Heart left ventricle (tissue), 16 donors: ENCODE data around the gene ST3GAL4. TPM values are rescaled to one million over a fixed set of nuclear protein-coding genes. Genes with fewer than 3 reads are reported as not detected.
A peak's percentile ranks its signal among the peaks of the same experiment; 100 is the strongest.

ENCODE experiments used
- ATAC-seq, 4 donors: fragments of 200-7000 bp; cut with Tn5 transposase; one replicate each; pipeline ENCODE4 v1.9.1; 2020 to 2022; ENCODE audit warnings: moderate library complexity in 4 of 4, mild to moderate bottlenecking in 3 of 4, moderate number of reproducible peaks in 1 of 4
- DNase-seq, 5 donors: peaks; one replicate each; pipeline ENCODE4 v3.0.0-alpha.2; 2020
- H3K27ac ChIP-seq, 12 donors: fragments of 200-600 bp; sonication (generic) in 4 of 12; one replicate each; pipeline versions ENCODE4 v1.5.0 to v1.8.0; 2016 to 2022; ENCODE audit warnings: mild to moderate bottlenecking in 2 of 12
- H3K27me3 ChIP-seq, 9 donors: fragments of 200-600 bp; sonication (generic) in 2 of 9; one replicate each; pipeline versions ENCODE4 v1.5.1 to v1.8.0; 2016 to 2022; ENCODE audit warnings: mild to moderate bottlenecking in 3 of 9
- H3K36me3 ChIP-seq, 9 donors: fragments of 200-600 bp; sonication (generic) in 2 of 9; one replicate each; pipeline versions ENCODE4 v1.5.0 to v1.8.0; 2018 to 2022; ENCODE audit warnings: mild to moderate bottlenecking in 2 of 9
- H3K4me1 ChIP-seq, 12 donors: fragments of 200-600 bp; sonication (generic) in 4 of 12; one replicate each; pipeline versions ENCODE4 v1.5.0 to v1.8.0; 2016 to 2022; ENCODE audit warnings: mild to moderate bottlenecking in 3 of 12
- H3K4me3 ChIP-seq, 12 donors: fragments of 200-600 bp; sonication (generic) in 4 of 12; one replicate each; pipeline versions ENCODE4 v1.5.0 to v1.8.0; 2017 to 2022; ENCODE audit warnings: mild to moderate bottlenecking in 9 of 12, moderate library complexity in 4 of 12
- H3K9me3 ChIP-seq, 12 donors: fragments of 200-600 bp; sonication (generic) in 4 of 12; one replicate each; pipeline versions ENCODE4 v1.5.0 to v1.8.0; 2016 to 2022; ENCODE audit warnings: mild to moderate bottlenecking in 1 of 12
- CTCF ChIP-seq, 12 donors: fragments of 200-600 bp; sonication (generic) in 4 of 12; IDR thresholded peaks; one replicate each; pipeline versions ENCODE4 v1.5.0 to v1.8.0; 2018 to 2022; ENCODE audit warnings: antibody characterized with exemption in 12 of 12, mild to moderate bottlenecking in 5 of 12
- POLR2A ChIP-seq, 2 donors: fragments of 450-650 bp; IDR thresholded peaks; one replicate each; pipeline ENCODE4 v1.6.1; 2017; ENCODE audit warnings: antibody characterized with exemption in 2 of 2, mild to moderate bottlenecking in 2 of 2, moderate library complexity in 2 of 2
- WGBS, 4 donors: extraction: QIAGEN DNeasy Blood & Tissue Kit in 2 of 4; methylation state at CpG; one replicate each; pipeline versions ENCODE4 v1.1.5 to v1.1.7; 2013 to 2018; 5-methylcytosine and 5-hydroxymethylcytosine counted together
- intact Hi-C, 10 donors: fragments of 100-400 bp; cut with DNase I; formaldehyde crosslinking; loops; one replicate each; pipeline versions ENCODE4 v1.11.1 to v1.14.2; 2022
- polyA plus RNA-seq, 2 donors: library from polyadenylated mRNA; stranded (reverse); fragments of 200-250 nt; gene quantifications; one replicate each; pipeline ENCODE4 v1.2.3, GENCODE V29; 2013
- total RNA-seq, 9 donors: library from RNA; depleted of rRNA in 2 of 9; stranded (reverse); fragments of >200 nt in 2 of 9; fragmentation: NEBNext Ultra II Directional in 3 of 9; extraction: Animal tissue kit (Norgen Biotek cat#: 25700) in 3 of 9; gene quantifications; one replicate each; pipeline versions ENCODE4 v1.1.0 to v1.2.4, GENCODE V29; 2016 to 2023
- donor health status: ischemic (EF 13 %, LVEDD 7.1; RV severe dilation, severe dysfunction).
- donor health status: healthy with polysubstance abuse.
- donor health status: DM: no; HTN: yes; CAD: no.
- donor health status: DM: no; HTN: no; CAD: no.
- donor health status: ischemic (EF 25% LVEDD 6.9; RV normal size, moderate dysfunction).
- donor health status: ischemic (EF 25% LVEDD 5.7; RV mildly dilated, moderate dysfunction).
- donor health status: healthy.
- donor health status: DM: yes; HTN: yes; CAD: no.
- donor health status: ischemic (EF 35%, LVEDD 5.7; RV mildly dilated, moderate dysfunction).
- donor health status: nonischemic (EF 11% LVEDD 7.7; RV severe dilation, severe dysfunction).
- donor health status: DM: yes; HTN: yes; CAD: no.
- donor health status: PGD.
- donor health status: ischemic (EF 29% LVEDD 5.4; RV normal size, mild dysfunction).
- donor health status: nonischemic (EF 23%, LVEDD 6.1; RV moderate dilation, normal function).

Gene ST3GAL4
- total and polyA plus RNA-seq, 11 donors = 30.6 to 168 (median 66.1) TPM

- peak overlapping the region in 7 of 12 donors; percentile 6 to 44 (median 17) for H3K4me3 ChIP-seq
- ATAC-seq (peak; percentile 86 to 93 (median 92)), DNase-seq (peak; percentile 79 to 88 (median 83))
- TF ChIP-seq CTCF (IDR thresholded peaks at IDR 0.05) (peak in 1 of 12 donors; percentile 12), POLR2A (IDR thresholded peaks at IDR 0.05) (no peak)
- H3K27me3 ChIP-seq = no peaks in the 10 kb centered on the region
- H3K9me3 ChIP-seq = no peaks in the 10 kb centered on the region
- H3K27ac ChIP-seq = peak overlapping the region; percentile 73 to 93 (median 82)
- intact Hi-C loops = loop anchor here in 9 of 10 donors (5.0 to 10.0 kb wide), 9 partner anchors 39 to 1027 kb away; partner anchors contain the start of gene ST3GAL4 (in 4 of the 9)
- H3K4me1 ChIP-seq = peaks cover 7 to 45% (median 27%) of the 10 kb centered on the region in 12 donors
- H3K36me3 ChIP-seq = peaks cover 0 to 16% (median 4%) of the 10 kb centered on the region in 9 donors
- WGBS, 4 donors = 29 to 63% (median 31%) methylated on average over 9 to 14 of the region's 14 CpGs
Measured at GRCh38 chr11:126317756-126318573, 37.5 kb upstream of the ST3GAL4 start.

- peak overlapping the region in 6 of 12 donors; percentile 3 to 44 (median 22) for H3K4me3 ChIP-seq
Measured at GRCh38 chr11:126318574-126319373, 36.7 kb upstream of the ST3GAL4 start.

GRCh38 chr11:126319374-126319740 lies 36.1 kb upstream of the ST3GAL4 start:
- DNase-seq (no peak), ATAC-seq (no peak)
- intact Hi-C loops = loop anchor here in 9 of 10 donors (5.0 to 10.0 kb wide), 9 partner anchors 38 to 1025 kb away; partner anchors contain the start of gene ST3GAL4 (in 4 of the 9)
- Histone ChIP-seq H3K36me3 (peaks cover 0 to 15% (median 0%) of the 10 kb centered on the region in 9 donors), H3K27me3 (no peaks in the 10 kb centered on the region), H3K9me3 (no peaks in the 10 kb centered on the region), H3K4me3 (no peak overlapping the region), H3K27ac (peak overlapping the region; percentile 73 to 93 (median 82)), H3K4me1 (peaks cover 7 to 41% (median 27%) of the 10 kb centered on the region in 12 donors)
- TF ChIP-seq CTCF (IDR thresholded peaks at IDR 0.05) = no peak
- no peak for TF ChIP-seq POLR2A (IDR thresholded peaks at IDR 0.05)
- 65 to 89% (median 78%) methylated on average over 4 to 5 of the region's 5 CpGs for WGBS, 4 donors

More at GRCh38 chr11:126318574-126319373, 36.7 kb upstream of the ST3GAL4 start:
- H3K27ac ChIP-seq = peak overlapping the region; percentile 73 to 93 (median 82)
- peaks cover 0 to 17% (median 0%) of the 10 kb centered on the region in 9 donors for H3K36me3 ChIP-seq
- H3K4me1 ChIP-seq = peaks cover 7 to 45% (median 27%) of the 10 kb centered on the region in 12 donors
- ATAC-seq = peak; percentile 60 to 89 (median 86)
- intact Hi-C loops = loop anchor here in 9 of 10 donors (5.0 to 10.0 kb wide), 9 partner anchors 39 to 1026 kb away; partner anchors contain the start of gene ST3GAL4 (in 4 of the 9)
- WGBS, 4 donors = 49 to 68% (median 57%) methylated on average over 8 to 9 of the region's 9 CpGs
- no peaks in the 10 kb centered on the region for H3K9me3 ChIP-seq
- no peak for TF ChIP-seq CTCF (IDR thresholded peaks at IDR 0.05)
- peak in 1 of 2 donors; percentile 19 for TF ChIP-seq POLR2A (IDR thresholded peaks at IDR 0.05)
- DNase-seq = peak in 4 of 5 donors; percentile 59 to 73 (median 62)
- no peaks in the 10 kb centered on the region for H3K27me3 ChIP-seq
